Endothelial cell (in vitro differentiated cells): ENCODE measurements around the gene UBFD1. TPM values are rescaled to one million over a fixed set of nuclear protein-coding genes. Genes with fewer than 3 reads are reported as not detected.
A peak's percentile ranks its signal among the peaks of the same experiment; 100 is the strongest.
"Not testable (repeated sequence)": the region's sequence is repeated elsewhere in the genome, so short reads cannot be mapped to it uniquely, and the experiment has no call there.

ENCODE experiments used
- DNase-seq: peaks from one replicate; pipeline ENCODE4 v3.0.0; 2021; ENCODE audit warnings: low spot score
- H3K27ac Mint-ChIP-seq: one replicate; pipeline ENCODE4 v1.8.0; 2021; ENCODE audit warnings: mixed read lengths, inconsistent platforms; ENCODE audit not compliant: unreplicated experiment
- H3K27me3 Mint-ChIP-seq: one replicate; pipeline ENCODE4 v1.8.0; 2021; ENCODE audit warnings: mild to moderate bottlenecking, moderate library complexity, mixed read lengths, inconsistent platforms; ENCODE audit not compliant: unreplicated experiment
- H3K36me3 Mint-ChIP-seq: one replicate; pipeline ENCODE4 v1.8.0; 2021; ENCODE audit warnings: mild to moderate bottlenecking, low read depth, mixed read lengths, inconsistent platforms; ENCODE audit not compliant: unreplicated experiment
- H3K4me1 Mint-ChIP-seq: one replicate; pipeline ENCODE4 v1.8.0; 2021; ENCODE audit warnings: mild to moderate bottlenecking, mixed read lengths, inconsistent platforms; ENCODE audit not compliant: unreplicated experiment
- H3K4me3 Mint-ChIP-seq: one replicate; pipeline ENCODE4 v1.8.0; 2021; ENCODE audit warnings: mild to moderate bottlenecking, mixed read lengths, inconsistent platforms; ENCODE audit not compliant: unreplicated experiment
- H3K9me3 Mint-ChIP-seq: one replicate; pipeline ENCODE4 v1.8.0; 2021; ENCODE audit warnings: mixed read lengths, inconsistent platforms; ENCODE audit not compliant: unreplicated experiment
- total RNA-seq: library from RNA; stranded (reverse); fragmentation: NEBNext Ultra II Directional; extraction: Animal tissue kit (Norgen Biotek cat#: 25700); gene quantifications from one replicate; pipeline ENCODE4 v1.2.1, GENCODE V29; 2021; ENCODE audit not compliant: unreplicated experiment
- TF ChIP-seq, protein P1 (sequence below): fragments of 200-600 bp; sonication (generic); IDR thresholded peaks from one replicate; pipeline ENCODE4 v1.5.0; 2021; ENCODE audit warnings: antibody characterized with exemption; ENCODE audit not compliant: unreplicated experiment

The UBFD1 gene
- total RNA-seq, 1 donor from 2014 or later = 89.1 TPM

DNA sequence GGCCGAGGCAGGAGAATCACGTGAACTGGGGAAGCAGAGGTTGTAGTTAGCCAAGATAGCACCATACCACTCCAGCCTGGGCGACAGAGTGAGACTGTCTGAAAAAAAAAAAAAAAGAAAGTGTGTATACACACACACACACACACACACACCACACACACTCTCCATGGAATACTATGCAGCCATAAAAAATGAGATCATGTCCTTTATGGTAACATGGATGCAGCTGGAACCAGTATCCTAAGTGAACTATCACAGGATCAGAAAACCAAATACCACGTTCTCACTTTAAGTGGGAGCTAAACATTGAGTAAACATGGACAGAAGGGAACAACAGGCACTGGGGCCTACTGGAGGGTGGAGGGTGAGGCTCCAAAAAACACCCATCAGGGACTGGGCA is 21.8 kb downstream of the UBFD1 start:
- Mint-ChIP-seq H3K36me3 (peaks cover 25% of the 10 kb centered on the region), H3K27ac (no peak overlapping the region), H3K4me3 (no peak overlapping the region), H3K4me1 (no peaks in the 10 kb centered on the region), H3K9me3 (no peaks in the 10 kb centered on the region), H3K27me3 (no peaks in the 10 kb centered on the region)
- TF ChIP-seq, protein P1, sequence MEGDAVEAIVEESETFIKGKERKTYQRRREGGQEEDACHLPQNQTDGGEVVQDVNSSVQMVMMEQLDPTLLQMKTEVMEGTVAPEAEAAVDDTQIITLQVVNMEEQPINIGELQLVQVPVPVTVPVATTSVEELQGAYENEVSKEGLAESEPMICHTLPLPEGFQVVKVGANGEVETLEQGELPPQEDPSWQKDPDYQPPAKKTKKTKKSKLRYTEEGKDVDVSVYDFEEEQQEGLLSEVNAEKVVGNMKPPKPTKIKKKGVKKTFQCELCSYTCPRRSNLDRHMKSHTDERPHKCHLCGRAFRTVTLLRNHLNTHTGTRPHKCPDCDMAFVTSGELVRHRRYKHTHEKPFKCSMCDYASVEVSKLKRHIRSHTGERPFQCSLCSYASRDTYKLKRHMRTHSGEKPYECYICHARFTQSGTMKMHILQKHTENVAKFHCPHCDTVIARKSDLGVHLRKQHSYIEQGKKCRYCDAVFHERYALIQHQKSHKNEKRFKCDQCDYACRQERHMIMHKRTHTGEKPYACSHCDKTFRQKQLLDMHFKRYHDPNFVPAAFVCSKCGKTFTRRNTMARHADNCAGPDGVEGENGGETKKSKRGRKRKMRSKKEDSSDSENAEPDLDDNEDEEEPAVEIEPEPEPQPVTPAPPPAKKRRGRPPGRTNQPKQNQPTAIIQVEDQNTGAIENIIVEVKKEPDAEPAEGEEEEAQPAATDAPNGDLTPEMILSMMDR = no peak
- DNase-seq = no peak

DNA sequence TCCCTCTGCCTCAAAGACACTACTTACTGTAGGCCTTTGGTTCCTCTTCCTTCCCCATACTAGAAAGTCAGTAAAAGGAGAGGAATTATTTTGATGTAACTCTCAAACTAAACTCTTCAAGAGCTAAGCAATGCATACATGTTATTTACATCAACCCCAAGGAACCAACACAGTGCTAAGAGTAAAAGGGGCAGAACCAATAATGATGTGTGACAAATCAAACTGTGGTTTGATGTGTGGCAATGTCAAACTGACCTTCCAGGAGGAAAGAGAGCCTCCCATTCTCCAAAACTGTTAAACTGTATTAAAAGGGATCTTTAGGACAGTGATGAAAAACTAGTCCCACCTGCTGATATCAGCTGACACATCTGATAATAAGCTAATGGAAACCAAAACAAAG is 22.9 kb downstream of the UBFD1 start:
- no peak overlapping the region for H3K27ac Mint-ChIP-seq
- no peak overlapping the region for H3K4me3 Mint-ChIP-seq
- DNase-seq = no peak
- TF ChIP-seq, protein P1 = no peak
- no peaks in the 10 kb centered on the region for H3K27me3 Mint-ChIP-seq
- H3K4me1 Mint-ChIP-seq = no peaks in the 10 kb centered on the region
- H3K36me3 Mint-ChIP-seq = peaks cover 26% of the 10 kb centered on the region
- no peaks in the 10 kb centered on the region for H3K9me3 Mint-ChIP-seq

DNA sequence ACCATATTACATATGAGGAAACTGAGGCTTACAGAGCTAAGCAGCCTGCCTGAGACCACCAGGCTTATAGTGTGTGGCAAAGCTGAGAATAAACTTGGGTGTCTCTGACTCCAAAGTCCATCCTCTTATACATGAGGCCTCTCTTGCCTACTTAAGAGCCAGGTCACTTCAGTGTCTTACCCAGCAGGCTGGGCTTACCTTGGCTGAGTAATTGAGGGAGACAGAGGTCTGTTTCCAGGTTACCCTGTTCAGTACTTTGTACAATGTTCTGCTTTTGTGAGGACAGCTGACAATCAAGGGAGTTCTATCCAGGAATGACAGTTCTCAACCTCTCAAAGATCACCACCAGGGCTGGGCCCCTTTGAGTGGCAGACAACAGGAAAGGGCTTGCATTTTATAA is 24.2 kb downstream of the UBFD1 start:
- Mint-ChIP-seq H3K4me1 (no peaks in the 10 kb centered on the region), H3K9me3 (no peaks in the 10 kb centered on the region), H3K36me3 (peaks cover 30% of the 10 kb centered on the region), H3K27ac (no peak overlapping the region), H3K4me3 (no peak overlapping the region), H3K27me3 (no peaks in the 10 kb centered on the region)
- TF ChIP-seq, protein P1 = no peak
- DNase-seq = no peak

DNA sequence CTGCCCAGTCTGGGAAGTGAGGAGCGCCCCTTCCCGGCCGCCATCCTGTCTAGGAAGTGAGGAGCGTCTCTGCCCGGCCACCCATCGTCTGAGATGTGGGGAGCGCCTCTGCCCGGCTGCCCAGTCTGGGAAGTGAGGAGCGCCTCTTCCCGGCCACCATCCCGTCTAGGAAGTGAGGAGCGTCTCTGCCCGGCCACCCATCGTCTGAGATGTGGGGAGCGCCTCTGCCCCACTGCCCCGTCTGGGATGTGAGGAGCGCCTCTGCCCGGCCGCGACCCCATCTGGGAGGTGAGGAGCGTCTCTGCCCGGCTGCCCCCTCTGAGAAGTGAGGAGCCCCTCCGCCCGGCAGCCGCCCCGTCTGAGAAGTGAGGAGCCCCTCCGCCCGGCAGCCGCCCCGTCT is 25.7 kb downstream of the UBFD1 start:
- not testable (repeated sequence) for H3K27ac Mint-ChIP-seq, H3K4me3 Mint-ChIP-seq, H3K4me1 Mint-ChIP-seq, DNase-seq, H3K9me3 Mint-ChIP-seq, H3K27me3 Mint-ChIP-seq
- peaks cover 30% of the 10 kb centered on the region for H3K36me3 Mint-ChIP-seq

DNA sequence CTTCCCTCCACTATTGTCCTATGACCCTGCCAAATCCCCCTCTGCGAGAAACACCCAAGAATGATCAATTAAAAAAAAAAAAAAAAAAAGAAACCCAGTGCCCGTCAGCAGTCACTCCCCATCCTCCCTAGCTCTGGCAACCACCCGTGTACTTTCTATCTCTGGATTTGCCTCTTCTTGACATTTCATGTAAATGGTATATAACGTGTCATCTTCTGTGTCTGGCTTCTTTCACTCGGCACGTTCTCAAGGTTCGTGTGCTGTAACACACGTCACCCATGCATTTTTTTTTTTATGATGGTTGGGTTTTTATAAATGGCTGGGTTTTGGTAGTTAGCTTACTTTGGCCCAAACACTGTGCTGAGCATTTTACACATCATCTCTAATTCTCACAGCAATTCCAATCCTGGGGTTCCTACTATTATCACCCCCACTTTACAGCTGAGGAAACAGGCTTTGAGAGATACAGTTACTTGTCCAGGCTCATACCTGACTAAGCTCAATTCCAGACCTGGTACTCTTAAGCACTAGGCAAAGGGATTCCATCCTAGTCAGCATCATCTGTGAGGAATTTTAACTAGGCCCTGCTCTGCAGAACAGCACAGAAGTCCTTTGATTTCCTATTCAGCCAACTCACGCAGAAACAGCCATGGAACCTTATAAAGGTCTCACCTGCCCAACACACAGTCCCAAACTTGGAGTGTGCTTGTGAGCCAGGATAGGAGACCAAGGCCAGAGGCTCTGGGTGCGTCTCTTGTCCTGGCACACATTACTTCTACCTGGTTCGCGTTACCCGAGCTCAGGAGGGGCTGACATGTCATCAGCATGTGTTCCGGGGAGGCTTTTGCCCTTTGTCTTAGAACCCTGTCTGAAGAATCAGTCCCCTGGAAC is 26.9 kb downstream of the UBFD1 start:
- H3K9me3 Mint-ChIP-seq = no peaks in the 10 kb centered on the region
- H3K36me3 Mint-ChIP-seq = peaks cover 33% of the 10 kb centered on the region
- no peaks in the 10 kb centered on the region for H3K4me1 Mint-ChIP-seq
- TF ChIP-seq, protein P1 = no peak
- H3K27me3 Mint-ChIP-seq = no peaks in the 10 kb centered on the region
- H3K27ac Mint-ChIP-seq = no peak overlapping the region
- no peak for DNase-seq
- peak overlapping the region; percentile 24 for H3K4me3 Mint-ChIP-seq
